HepG2 (cell line): ENCODE measurements around the gene ACAP3. TPM values are rescaled to one million over a fixed set of nuclear protein-coding genes. Genes with fewer than 3 reads are reported as not detected.
A peak's percentile ranks its signal among the peaks of the same experiment; 100 is the strongest.

Experiments used
- ARNT2 ChIP-seq: sonication (generic); formaldehyde crosslinking; IDR thresholded peaks from 2 replicates; pipeline ENCODE4 v1.8.0; 2022; ENCODE audit warnings: mild to moderate bottlenecking, low read depth, missing genetic modification reagents, moderate library complexity
- ATM ChIP-seq: fragments of 450-650 bp; IDR thresholded peaks from 2 replicates; pipeline ENCODE4 v1.7.1; 2017; ENCODE audit warnings: mild to moderate bottlenecking, borderline replicate concordance
- FOXM1 ChIP-seq: sonication (generic); formaldehyde crosslinking; IDR thresholded peaks from 2 replicates; pipeline ENCODE4 v1.5.0; 2020; ENCODE audit warnings: missing genetic modification reagents
- HOXA3 ChIP-seq: sonication (generic); formaldehyde crosslinking; IDR thresholded peaks from 2 replicates; pipeline ENCODE4 v1.5.0; 2020; ENCODE audit warnings: missing genetic modification reagents
- MLXIP ChIP-seq: sonication (generic); formaldehyde crosslinking; IDR thresholded peaks from 2 replicates; pipeline ENCODE4 v1.9.0; 2021; ENCODE audit warnings: missing genetic modification reagents, borderline replicate concordance
- PITX1 ChIP-seq: sonication (generic); formaldehyde crosslinking; IDR thresholded peaks from 2 replicates; pipeline ENCODE4 v1.5.1; 2020; ENCODE audit warnings: mild to moderate bottlenecking, missing genetic modification reagents
- RXRA ChIP-seq: sonication (generic); formaldehyde crosslinking; IDR thresholded peaks from 2 replicates; pipeline ENCODE4 v1.5.1; 2020; ENCODE audit warnings: missing genetic modification reagents
- SNRNP70 ChIP-seq: fragments of 200-400 bp; formaldehyde crosslinking; IDR thresholded peaks from 2 replicates; pipeline ENCODE4 v1.6.1; 2017; ENCODE audit warnings: mild to moderate bottlenecking, low read depth, low read length, moderate library complexity
- SRF ChIP-seq: IDR thresholded peaks from 2 replicates; pipeline ENCODE4 v1.6.1; 2011; ENCODE audit warnings: mild to moderate bottlenecking, low read depth, low read length, moderate library complexity
- STAT5B ChIP-seq: sonication (generic); formaldehyde crosslinking; IDR thresholded peaks from 2 replicates; pipeline ENCODE4 v1.4.0; 2020; ENCODE audit warnings: missing genetic modification reagents
- STAT6 ChIP-seq: sonication (generic); formaldehyde crosslinking; IDR thresholded peaks from 2 replicates; pipeline ENCODE4 v1.4.0; 2020; ENCODE audit warnings: missing genetic modification reagents, mild to moderate bottlenecking, borderline replicate concordance
- TAF1 ChIP-seq: sonication (generic); formaldehyde crosslinking; IDR thresholded peaks from 2 replicates; pipeline ENCODE4 v1.4.0; 2020; ENCODE audit warnings: missing genetic modification reagents
- ZBTB2 ChIP-seq: sonication (generic); formaldehyde crosslinking; IDR thresholded peaks from 2 replicates; pipeline ENCODE4 v1.8.0; 2022; ENCODE audit warnings: low read depth, missing genetic modification reagents
- ZNF143 ChIP-seq: sonication (generic); formaldehyde crosslinking; IDR thresholded peaks from 2 replicates; pipeline ENCODE4 v1.4.0; 2020; ENCODE audit warnings: missing genetic modification reagents
- ZNF256 ChIP-seq: sonication (generic); formaldehyde crosslinking; conservative IDR thresholded peaks from 2 replicates; pipeline ENCODE4 v1.4.0; 2020; ENCODE audit warnings: missing genetic modification reagents
- ZNF264 ChIP-seq: sonication (generic); formaldehyde crosslinking; IDR thresholded peaks from 2 replicates; pipeline ENCODE4 v1.4.0; 2020; ENCODE audit warnings: missing genetic modification reagents
- ZNF550 ChIP-seq: sonication (generic); formaldehyde crosslinking; IDR thresholded peaks from 2 replicates; pipeline ENCODE4 v1.4.0; 2020; ENCODE audit warnings: mild to moderate bottlenecking, missing genetic modification reagents, borderline replicate concordance
- ZNF605 ChIP-seq: sonication (generic); formaldehyde crosslinking; IDR thresholded peaks from 2 replicates; pipeline ENCODE4 v1.8.0; 2022; ENCODE audit warnings: mild to moderate bottlenecking, missing genetic modification reagents
- polyA plus RNA-seq, 8 experiments: library from polyadenylated mRNA; depleted of rRNA in 3 of 8; stranded (reverse) in 7 of 8; unstranded in 1 of 8; fragments of >200 nt; fragmentation: Illumina TruSeq in 4 of 8; extraction: Trizol in 4 of 8; gene quantifications; 2 replicates each; pipeline versions ENCODE4 v1.2.1 to v1.2.3, GENCODE V29; 2011 to 2016; ENCODE audit warnings: low read depth in 4 of 8, missing spikeins in 1 of 8, mixed read lengths in 1 of 8; ENCODE audit not compliant: insufficient read depth in 1 of 8
- total RNA-seq, 5 experiments: library from RNA; depleted of rRNA; stranded (reverse); fragments of >200 nt; fragmentation: Illumina TruSeq; extraction: Trizol; gene quantifications; 2 replicates each; pipeline ENCODE4 v1.2.3, GENCODE V29; 2016; ENCODE audit warnings: low read depth in 1 of 5
- TF ChIP-seq, protein P1 (sequence below): sonication (generic); formaldehyde crosslinking; IDR thresholded peaks from 2 replicates; pipeline ENCODE4 v1.8.0; 2022; ENCODE audit warnings: missing genetic modification reagents, mild to moderate bottlenecking, borderline replicate concordance
- TF ChIP-seq, protein P2 (sequence below): sonication (generic); formaldehyde crosslinking; conservative IDR thresholded peaks from 2 replicates; pipeline ENCODE4 v1.8.0; 2022; ENCODE audit warnings: low read depth, missing genetic modification reagents

ACAP3 gene
- total and polyA plus RNA-seq, 2 of the 13 experiments (the other 11 are each of a cell fraction or from before 2014, with no cell fraction given), result 29.4 to 50.8 TPM

DNA sequence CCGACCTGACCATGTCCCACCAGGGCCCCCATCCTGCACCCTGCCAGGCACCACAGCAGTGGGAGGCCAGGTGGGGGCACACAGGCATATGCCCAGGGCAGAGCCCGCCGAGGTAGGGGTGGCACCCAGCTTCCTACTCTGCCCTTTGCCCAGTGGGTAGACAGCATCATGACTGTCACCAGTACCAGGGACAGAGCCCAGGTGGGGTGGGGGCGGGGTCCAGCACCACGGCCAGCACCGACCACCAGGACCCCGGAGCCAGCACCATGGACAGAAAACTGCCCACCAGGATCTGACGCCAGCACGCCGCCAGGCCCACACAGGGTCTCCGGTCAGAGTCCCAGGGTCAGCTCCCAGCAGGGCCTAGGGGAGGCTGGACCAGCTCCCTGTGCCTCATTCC is 27.1 kb upstream of the ACAP3 start (continued):
- peak; percentile 90; the same call in 1 of the 2 replicates for TF ChIP-seq ZNF256
- peak; percentile 85; the same call in 1 of the 2 replicates for TF ChIP-seq FOXM1 (CRISPR knock-in tag)
- TF ChIP-seq ZNF143 (CRISPR knock-in tag), result no peak
- peak; percentile 59; the same call in 1 of the 2 replicates for TF ChIP-seq ARNT2 (CRISPR knock-in tag)
- peak; percentile 74; the same call in 1 of the 2 replicates for TF ChIP-seq ZNF605 (CRISPR knock-in tag)
- TF ChIP-seq ATM, result no peak
- no peak for TF ChIP-seq SRF
- TF ChIP-seq ZNF550 (CRISPR knock-in tag), result no peak
- no peak for TF ChIP-seq SNRNP70
- TF ChIP-seq, protein P1, sequence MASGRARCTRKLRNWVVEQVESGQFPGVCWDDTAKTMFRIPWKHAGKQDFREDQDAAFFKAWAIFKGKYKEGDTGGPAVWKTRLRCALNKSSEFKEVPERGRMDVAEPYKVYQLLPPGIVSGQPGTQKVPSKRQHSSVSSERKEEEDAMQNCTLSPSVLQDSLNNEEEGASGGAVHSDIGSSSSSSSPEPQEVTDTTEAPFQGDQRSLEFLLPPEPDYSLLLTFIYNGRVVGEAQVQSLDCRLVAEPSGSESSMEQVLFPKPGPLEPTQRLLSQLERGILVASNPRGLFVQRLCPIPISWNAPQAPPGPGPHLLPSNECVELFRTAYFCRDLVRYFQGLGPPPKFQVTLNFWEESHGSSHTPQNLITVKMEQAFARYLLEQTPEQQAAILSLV, result peak; percentile 49; the same call in 1 of the 2 replicates
- peak; percentile 35; the same call in 1 of the 2 replicates for TF ChIP-seq PITX1 (CRISPR knock-in tag)
- no peak for TF ChIP-seq STAT6 (CRISPR knock-in tag)
- TF ChIP-seq RXRA (CRISPR knock-in tag), result peak; percentile 35; the same call in 1 of the 2 replicates
- TF ChIP-seq HOXA3 (CRISPR knock-in tag), result 0 out of 2 replicates have a peak, but pooled peaks have one; percentile 21
- TF ChIP-seq, protein P2, sequence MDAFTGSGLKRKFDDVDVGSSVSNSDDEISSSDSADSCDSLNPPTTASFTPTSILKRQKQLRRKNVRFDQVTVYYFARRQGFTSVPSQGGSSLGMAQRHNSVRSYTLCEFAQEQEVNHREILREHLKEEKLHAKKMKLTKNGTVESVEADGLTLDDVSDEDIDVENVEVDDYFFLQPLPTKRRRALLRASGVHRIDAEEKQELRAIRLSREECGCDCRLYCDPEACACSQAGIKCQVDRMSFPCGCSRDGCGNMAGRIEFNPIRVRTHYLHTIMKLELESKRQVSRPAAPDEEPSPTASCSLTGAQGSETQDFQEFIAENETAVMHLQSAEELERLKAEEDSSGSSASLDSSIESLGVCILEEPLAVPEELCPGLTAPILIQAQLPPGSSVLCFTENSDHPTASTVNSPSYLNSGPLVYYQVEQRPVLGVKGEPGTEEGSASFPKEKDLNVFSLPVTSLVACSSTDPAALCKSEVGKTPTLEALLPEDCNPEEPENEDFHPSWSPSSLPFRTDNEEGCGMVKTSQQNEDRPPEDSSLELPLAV (CRISPR knock-in tag), result no peak
- no peak for TF ChIP-seq MLXIP (CRISPR knock-in tag)
- 0 out of 2 replicates have a peak, but pooled peaks have one; percentile 13 for TF ChIP-seq TAF1 (CRISPR knock-in tag)
- TF ChIP-seq STAT5B (CRISPR knock-in tag), result peak; percentile 81; the same call in 1 of the 2 replicates
- TF ChIP-seq ZBTB2, result 0 out of 2 replicates have a peak, but pooled peaks have one; percentile 53
- TF ChIP-seq ZNF264 (CRISPR knock-in tag), result no peak
